HG03196 (cell line): Measurements from ENCODE around the gene AADACL4.

Source experiments
- ATAC-seq: cut with Tn5 transposase; IDR thresholded peaks from one replicate; pipeline ENCODE4 v1.9.1; 2021; ENCODE audit not compliant: unreplicated experiment

The AADACL4 gene

GRCh38 chr1:12610941-12611340, 32.9 kb upstream of the AADACL4 start:
- ATAC-seq: no peak

GRCh38 chr1:12613180-12613579, 30.7 kb upstream of the AADACL4 start:
- ATAC-seq: no peak

GRCh38 chr1:12614402-12615158, 29.3 kb upstream of the AADACL4 start:
- ATAC-seq: no peak

- ATAC-seq: no peak
Observed at GRCh38 chr1:12615159-12615864, 28.6 kb upstream of the AADACL4 start.

GRCh38 chr1:12615865-12616708, 27.8 kb upstream of the AADACL4 start:
- ATAC-seq: no peak

GRCh38 chr1:12616709-12617373, 27.0 kb upstream of the AADACL4 start:
- no peak for ATAC-seq

GRCh38 chr1:12617511-12617900, 26.4 kb upstream of the AADACL4 start:
- no peak for ATAC-seq

GRCh38 chr1:12617901-12618660, 25.8 kb upstream of the AADACL4 start, which contains the start of gene DHRS3:
DHRS3 (minus strand) TSS chr1:12618210; CDS start chr1:12617348, 862 bp downstream.
- ATAC-seq: peak; percentile 41

- no peak for ATAC-seq
Observed at GRCh38 chr1:12618661-12618964, 25.3 kb upstream of the AADACL4 start.

GRCh38 chr1:12618965-12619791, 24.7 kb upstream of the AADACL4 start:
- ATAC-seq: no peak

- ATAC-seq: peak; percentile 43
Observed at GRCh38 chr1:12619792-12620487, 23.9 kb upstream of the AADACL4 start.

- no peak for ATAC-seq
Observed at GRCh38 chr1:12620488-12620865, 23.4 kb upstream of the AADACL4 start.

GRCh38 chr1:12620931-12621330, 23.0 kb upstream of the AADACL4 start:
- ATAC-seq: no peak

- no peak for ATAC-seq
Observed at GRCh38 chr1:12621346-12622335, 22.2 kb upstream of the AADACL4 start.

- no peak for ATAC-seq
Observed at GRCh38 chr1:12622506-12622905, 21.4 kb upstream of the AADACL4 start.

GRCh38 chr1:12625276-12625675, 18.6 kb upstream of the AADACL4 start:
- ATAC-seq: no peak

- ATAC-seq: no peak
Observed at GRCh38 chr1:12626888-12627287, 17.0 kb upstream of the AADACL4 start.

- ATAC-seq: no peak
Observed at GRCh38 chr1:12627296-12627695, 16.6 kb upstream of the AADACL4 start.
